Activated CD4-positive, CD25-positive, alpha-beta regulatory T cell (primary cell): ENCODE measurements around the gene DPY19L1.
"Not testable (repeated sequence)": the region's sequence is repeated elsewhere in the genome, so short reads cannot be mapped to it uniquely, and the experiment has no call there.

Experiments used
- DNase-seq, 4 experiments: peaks; one replicate each; lab custom pipeline; 2025; lab: John Stamatoyannopoulos, UW

The DPY19L1 gene

GRCh38 chr7:34918198-34918861 is 119.0 kb downstream of the DPY19L1 start:
- DNase-seq = not testable (repeated sequence)

- not testable (repeated sequence) for DNase-seq
These were observed 119.8 kb downstream of the DPY19L1 start for GRCh38 chr7:34917515-34917914.

GRCh38 chr7:34916267-34916666 is 121.0 kb downstream of the DPY19L1 start:
- DNase-seq = no peak

- DNase-seq = no peak
These were observed 125.0 kb downstream of the DPY19L1 start for GRCh38 chr7:34912236-34912635.

- DNase-seq = not testable (repeated sequence)
These were observed 130.9 kb downstream of the DPY19L1 start for GRCh38 chr7:34906266-34906850.

- no peak for DNase-seq
These were observed 132.3 kb downstream of the DPY19L1 start for GRCh38 chr7:34904987-34905386.

GRCh38 chr7:34903921-34904320 is 133.4 kb downstream of the DPY19L1 start:
- not testable (repeated sequence) for DNase-seq

- DNase-seq = no peak
These were observed 135.1 kb downstream of the DPY19L1 start for GRCh38 chr7:34902182-34902581.

- no peak for DNase-seq
These were observed 136.3 kb downstream of the DPY19L1 start for GRCh38 chr7:34900891-34901513.

- no peak for DNase-seq
These were observed 142.1 kb downstream of the DPY19L1 start for GRCh38 chr7:34895202-34895601.

- DNase-seq = no peak
These were observed 147.3 kb downstream of the DPY19L1 start for GRCh38 chr7:34889951-34890350.

GRCh38 chr7:34886856-34887255 is 150.4 kb downstream of the DPY19L1 start:
- DNase-seq = no peak

GRCh38 chr7:34883855-34884254 is 153.4 kb downstream of the DPY19L1 start:
- not testable (repeated sequence) for DNase-seq

GRCh38 chr7:34879871-34880270 is 157.4 kb downstream of the DPY19L1 start:
- no peak for DNase-seq

- DNase-seq = not testable (repeated sequence)
These were observed 158.1 kb downstream of the DPY19L1 start for GRCh38 chr7:34878944-34879735.
